Measurements from ENCODE around the gene RREB1. TPM values are rescaled to one million over a fixed set of nuclear protein-coding genes. Genes with fewer than 3 reads are reported as not detected.

RREB1 gene
- total RNA-seq, 4 donors from 2014 or later, result 73.9 to 214 (median 107) TPM

DNA sequence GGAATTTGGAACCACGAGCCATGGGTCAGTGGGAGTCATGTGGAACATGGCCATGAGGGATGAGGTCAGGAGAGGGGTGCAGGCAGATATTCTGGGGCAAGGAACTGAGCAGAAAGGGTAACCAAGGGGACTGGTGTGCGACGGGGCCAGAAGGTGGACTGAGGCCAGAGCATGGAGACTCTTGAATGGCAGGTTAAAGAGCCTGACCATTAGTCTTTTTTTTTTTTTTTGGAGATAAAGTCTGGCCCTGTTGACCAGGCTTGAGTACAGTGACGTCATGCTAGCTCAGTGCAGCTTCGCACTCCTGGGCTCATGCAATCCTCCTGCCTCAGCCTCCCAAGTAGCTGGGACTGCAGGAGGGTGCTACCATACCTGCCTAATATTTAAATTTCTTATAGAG is 64.0 kb downstream of the RREB1 start:
- no peak overlapping the region for H3K4me3 ChIP-seq
- TF ChIP-seq POLR2A (IDR thresholded peaks at IDR 0.05) (no peak), EP300 (IDR thresholded peaks at IDR 0.05; ENCODE audit: low read depth) (no peak), POLR2AphosphoS5 (IDR thresholded peaks at IDR 0.05) (no peak)
- TF ChIP-seq, protein P1, sequence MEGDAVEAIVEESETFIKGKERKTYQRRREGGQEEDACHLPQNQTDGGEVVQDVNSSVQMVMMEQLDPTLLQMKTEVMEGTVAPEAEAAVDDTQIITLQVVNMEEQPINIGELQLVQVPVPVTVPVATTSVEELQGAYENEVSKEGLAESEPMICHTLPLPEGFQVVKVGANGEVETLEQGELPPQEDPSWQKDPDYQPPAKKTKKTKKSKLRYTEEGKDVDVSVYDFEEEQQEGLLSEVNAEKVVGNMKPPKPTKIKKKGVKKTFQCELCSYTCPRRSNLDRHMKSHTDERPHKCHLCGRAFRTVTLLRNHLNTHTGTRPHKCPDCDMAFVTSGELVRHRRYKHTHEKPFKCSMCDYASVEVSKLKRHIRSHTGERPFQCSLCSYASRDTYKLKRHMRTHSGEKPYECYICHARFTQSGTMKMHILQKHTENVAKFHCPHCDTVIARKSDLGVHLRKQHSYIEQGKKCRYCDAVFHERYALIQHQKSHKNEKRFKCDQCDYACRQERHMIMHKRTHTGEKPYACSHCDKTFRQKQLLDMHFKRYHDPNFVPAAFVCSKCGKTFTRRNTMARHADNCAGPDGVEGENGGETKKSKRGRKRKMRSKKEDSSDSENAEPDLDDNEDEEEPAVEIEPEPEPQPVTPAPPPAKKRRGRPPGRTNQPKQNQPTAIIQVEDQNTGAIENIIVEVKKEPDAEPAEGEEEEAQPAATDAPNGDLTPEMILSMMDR (IDR thresholded peaks at IDR 0.05), result no peak
- no peaks in the 10 kb centered on the region for H3K9me3 ChIP-seq
- no peaks in the 10 kb centered on the region for H3K27me3 ChIP-seq
- H3K36me3 ChIP-seq, result no peaks in the 10 kb centered on the region
- in situ Hi-C loops (cut with MboI; ENCODE audit: low pct_ligation_motif_present in 1 of 4, low pct_unique_long_range_greater_than_20kb in 1 of 4, low sequenced_read_pairs in 3 of 4), result no loop called here
- peak overlapping the region in 3 of 4 donors; percentile 58 to 70 (median 68) for H3K27ac ChIP-seq
- H3K4me1 ChIP-seq, result peaks cover 37 to 65% (median 49%) of the 10 kb centered on the region in 4 donors
- intact Hi-C loops (cut with DNase I; ENCODE audit: low total_unique reads), result no loop called here
- no peak for DNase-seq
- WGBS, 2 donors (ENCODE audit: low coverage in 1 of 2), result 90% methylated on average over 5 of the region's 5 CpGs; no CpG with 5 or more reads in 1 of the 2 donors

DNA sequence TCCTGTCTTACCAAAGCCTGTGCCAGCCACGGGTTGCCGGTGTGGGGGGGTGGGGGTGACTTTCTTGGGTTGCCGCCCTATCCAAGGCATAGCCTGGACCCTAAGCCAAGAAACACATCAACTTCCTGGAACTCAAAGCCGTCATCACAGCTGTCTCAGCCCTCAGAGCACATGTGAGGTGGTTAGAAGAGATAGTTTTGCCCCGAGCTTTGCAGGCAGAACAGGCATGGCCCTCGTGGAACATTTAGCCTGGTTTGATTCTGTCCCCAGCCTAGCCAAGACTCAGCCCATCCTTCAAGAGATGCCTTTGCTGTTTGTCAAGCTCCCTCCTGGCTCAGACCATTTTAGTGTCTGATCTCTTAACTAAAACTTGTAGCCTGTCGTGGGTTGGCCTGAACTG is 64.9 kb downstream of the RREB1 start:
- H3K4me3 ChIP-seq, result no peak overlapping the region
- DNase-seq, result no peak
- WGBS, 2 donors (ENCODE audit: low coverage in 1 of 2), result 80 to 85% methylated on average over 1 to 7 of the region's 7 CpGs
- H3K9me3 ChIP-seq, result no peaks in the 10 kb centered on the region
- no peaks in the 10 kb centered on the region for H3K27me3 ChIP-seq
- in situ Hi-C loops (cut with MboI; ENCODE audit: low pct_ligation_motif_present in 1 of 4, low pct_unique_long_range_greater_than_20kb in 1 of 4, low sequenced_read_pairs in 3 of 4) (no loop called here), intact Hi-C loops (cut with DNase I; ENCODE audit: low total_unique reads) (no loop called here)
- peaks cover 0 to under 1% (median 0%) of the 10 kb centered on the region in 4 donors for H3K36me3 ChIP-seq
- no peak overlapping the region for H3K27ac ChIP-seq
- H3K4me1 ChIP-seq, result peaks cover 29 to 55% (median 42%) of the 10 kb centered on the region in 4 donors
- TF ChIP-seq POLR2AphosphoS5 (IDR thresholded peaks at IDR 0.05), result no peak
- TF ChIP-seq POLR2A (IDR thresholded peaks at IDR 0.05), result no peak
- TF ChIP-seq, protein P1 (IDR thresholded peaks at IDR 0.05), result no peak
- no peak for TF ChIP-seq EP300 (IDR thresholded peaks at IDR 0.05; ENCODE audit: low read depth)

DNA sequence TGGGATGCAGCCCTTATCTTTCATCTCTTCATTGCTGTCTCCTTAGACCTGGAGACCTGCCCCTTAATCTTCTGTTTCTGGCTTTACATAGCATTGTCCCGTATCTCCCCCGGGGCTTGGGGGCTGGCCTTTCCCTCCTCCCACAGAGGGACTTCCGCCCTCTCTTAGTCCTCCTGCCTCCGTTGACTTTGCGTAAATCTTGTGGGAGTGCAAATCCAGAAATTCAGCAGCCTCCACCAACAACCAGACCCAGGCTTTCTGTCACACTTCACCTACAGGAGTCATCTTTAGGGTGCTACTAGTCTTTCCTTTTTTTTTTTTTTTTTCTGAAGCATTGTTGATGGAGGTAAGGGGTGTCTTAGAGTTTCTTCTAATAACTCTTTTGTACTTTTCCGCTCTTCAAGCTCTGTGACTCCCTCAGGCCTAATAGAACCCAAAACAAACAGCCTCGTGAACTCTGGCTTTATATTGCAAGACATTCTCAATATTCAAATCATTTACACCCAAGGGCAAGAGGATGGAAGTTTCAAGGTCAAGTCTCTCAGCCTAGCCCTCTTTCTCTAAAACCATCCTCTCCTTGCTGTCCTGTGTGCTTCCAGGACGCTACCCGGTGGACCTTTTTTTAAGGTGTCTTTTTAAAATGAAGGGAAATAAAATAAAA is 66.2 kb downstream of the RREB1 start:
- Histone ChIP-seq H3K9me3 (no peaks in the 10 kb centered on the region), H3K27me3 (no peaks in the 10 kb centered on the region), H3K27ac (no peak overlapping the region), H3K36me3 (peaks cover 0 to 8% (median 4%) of the 10 kb centered on the region in 4 donors), H3K4me1 (peaks cover 17 to 44% (median 32%) of the 10 kb centered on the region in 4 donors), H3K4me3 (no peak overlapping the region)
- intact Hi-C loops (cut with DNase I; ENCODE audit: low total_unique reads), result no loop called here
- WGBS, 2 donors (ENCODE audit: low coverage in 1 of 2), result 83 to 87% methylated on average over 8 to 9 of the region's 9 CpGs
- in situ Hi-C loops (cut with MboI; ENCODE audit: low pct_ligation_motif_present in 1 of 4, low pct_unique_long_range_greater_than_20kb in 1 of 4, low sequenced_read_pairs in 3 of 4), result no loop called here
- TF ChIP-seq, protein P1 (IDR thresholded peaks at IDR 0.05), result no peak
- TF ChIP-seq EP300 (IDR thresholded peaks at IDR 0.05; ENCODE audit: low read depth) (no peak), POLR2AphosphoS5 (IDR thresholded peaks at IDR 0.05) (no peak), POLR2A (IDR thresholded peaks at IDR 0.05) (no peak)
- no peak for DNase-seq

DNA sequence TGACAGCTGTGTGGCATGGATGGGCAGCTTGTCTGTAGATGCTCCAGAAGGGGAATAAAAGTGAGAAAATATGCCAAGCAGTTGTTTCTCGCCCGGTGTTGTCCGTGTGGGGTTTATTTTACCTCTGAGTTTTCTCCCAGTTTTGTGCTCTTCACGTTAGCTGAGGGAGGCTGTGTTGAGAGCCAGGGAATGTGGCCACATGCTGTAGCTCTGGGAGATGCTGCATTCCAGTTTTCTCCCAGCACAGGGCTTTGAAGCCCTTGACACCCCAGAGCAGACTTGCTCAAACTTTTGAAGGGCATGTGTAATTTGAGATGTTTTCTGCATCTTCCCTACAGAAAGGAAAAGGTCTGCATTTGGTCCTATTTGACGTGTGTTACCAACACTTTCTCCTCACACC is 67.7 kb downstream of the RREB1 start:
- H3K27ac ChIP-seq, result no peak overlapping the region
- H3K9me3 ChIP-seq, result no peaks in the 10 kb centered on the region
- H3K36me3 ChIP-seq, result peaks cover 0 to 22% (median 7%) of the 10 kb centered on the region in 4 donors
- no peak for DNase-seq
- in situ Hi-C loops (cut with MboI; ENCODE audit: low pct_ligation_motif_present in 1 of 4, low pct_unique_long_range_greater_than_20kb in 1 of 4, low sequenced_read_pairs in 3 of 4) (no loop called here), intact Hi-C loops (cut with DNase I; ENCODE audit: low total_unique reads) (no loop called here)
- H3K27me3 ChIP-seq, result no peaks in the 10 kb centered on the region
- no peak for TF ChIP-seq POLR2AphosphoS5 (IDR thresholded peaks at IDR 0.05)
- no peak for TF ChIP-seq POLR2A (IDR thresholded peaks at IDR 0.05)
- TF ChIP-seq EP300 (IDR thresholded peaks at IDR 0.05; ENCODE audit: low read depth), result no peak
- TF ChIP-seq, protein P1 (IDR thresholded peaks at IDR 0.05), result no peak
- WGBS, 2 donors (ENCODE audit: low coverage in 1 of 2), result 79 to 87% methylated on average over 5 of the region's 5 CpGs
- H3K4me1 ChIP-seq, result peaks cover 7 to 29% (median 18%) of the 10 kb centered on the region in 4 donors
- no peak overlapping the region for H3K4me3 ChIP-seq

Measured in transverse colon (tissue), 4 donors.